GM18508 (cell line): ENCODE measurements around the gene ZNF512.
"Not testable (repeated sequence)": the region's sequence is repeated elsewhere in the genome, so short reads cannot be mapped to it uniquely, and the experiment has no call there.

Source experiments
- ATAC-seq: cut with Tn5 transposase; IDR thresholded peaks from one replicate; pipeline ENCODE4 v1.9.1; 2021; ENCODE audit warnings: moderate number of reproducible peaks; ENCODE audit not compliant: insufficient read depth, unreplicated experiment

Gene ZNF512

GRCh38 chr2:27581417-27582128 lies 1.3 kb upstream of the ZNF512 start:
- no peak for ATAC-seq

- no peak for ATAC-seq
These were observed 630 bp upstream of the ZNF512 start for GRCh38 chr2:27582129-27582694.

- no peak for ATAC-seq
These were observed 611 bp downstream of the ZNF512 start for GRCh38 chr2:27583390-27583915.

GRCh38 chr2:27584597-27584996 lies 1.8 kb downstream of the ZNF512 start:
- ATAC-seq: no peak

- ATAC-seq: no peak
These were observed 4.2 kb downstream of the ZNF512 start for GRCh38 chr2:27587025-27587424.

- no peak for ATAC-seq
These were observed 5.5 kb downstream of the ZNF512 start for GRCh38 chr2:27588308-27588707.

- ATAC-seq: no peak
These were observed 8.9 kb downstream of the ZNF512 start for GRCh38 chr2:27591745-27592144.

GRCh38 chr2:27593240-27593639 lies 10.4 kb downstream of the ZNF512 start:
- no peak for ATAC-seq

GRCh38 chr2:27594020-27594703 lies 11.3 kb downstream of the ZNF512 start:
- ATAC-seq: not testable (repeated sequence)

GRCh38 chr2:27595412-27595811 lies 12.6 kb downstream of the ZNF512 start:
- ATAC-seq: not testable (repeated sequence)

- ATAC-seq: no peak
These were observed 13.8 kb downstream of the ZNF512 start for GRCh38 chr2:27596627-27597026.

- no peak for ATAC-seq
These were observed 23.8 kb downstream of the ZNF512 start for GRCh38 chr2:27606611-27607010.

GRCh38 chr2:27613985-27614384 lies 31.1 kb downstream of the ZNF512 start:
- no peak for ATAC-seq

- ATAC-seq: no peak
These were observed 32.5 kb downstream of the ZNF512 start for GRCh38 chr2:27615316-27615715.

- no peak for ATAC-seq
These were observed 38.7 kb downstream of the ZNF512 start for GRCh38 chr2:27621524-27621923.

GRCh38 chr2:27622921-27623384 lies 40.1 kb downstream of the ZNF512 start:
- no peak for ATAC-seq

- ATAC-seq: no peak
These were observed 42.1 kb downstream of the ZNF512 start for GRCh38 chr2:27624943-27625342.

- not testable (repeated sequence) for ATAC-seq
These were observed 43.5 kb downstream of the ZNF512 start for GRCh38 chr2:27626323-27626722.

- ATAC-seq: not testable (repeated sequence)
These were observed 44.1 kb downstream of the ZNF512 start for GRCh38 chr2:27626921-27627320.

GRCh38 chr2:27627963-27628766 lies 45.3 kb downstream of the ZNF512 start:
- ATAC-seq: peak; percentile 10
